Nephron (organoid): ENCODE results near the gene AFF2.

Experiments
- H3K27ac Mint-ChIP-seq, 3 experiments: 2 replicates each; pipeline ENCODE4 v1.8.0; 2020; ENCODE audit warnings: mixed read lengths in 3 of 3, mild to moderate bottlenecking in 2 of 3, moderate library complexity in 1 of 3
- H3K27me3 Mint-ChIP-seq: 2 replicates; pipeline ENCODE4 v1.8.0; 2021; ENCODE audit warnings: low read depth, mild to moderate bottlenecking, moderate library complexity, mixed read lengths
- H3K36me3 Mint-ChIP-seq: 2 replicates; pipeline ENCODE4 v1.8.0; 2020; ENCODE audit warnings: low read depth, mixed read lengths
- H3K4me1 Mint-ChIP-seq: 2 replicates; pipeline ENCODE4 v1.8.0; 2020; ENCODE audit warnings: mixed read lengths
- H3K4me3 Mint-ChIP-seq, 3 experiments: 2 replicates each; pipeline ENCODE4 v1.8.0; 2020; ENCODE audit warnings: mild to moderate bottlenecking in 3 of 3, mixed read lengths in 3 of 3, moderate library complexity in 2 of 3
- H3K9me3 Mint-ChIP-seq: 2 replicates; pipeline ENCODE4 v1.8.0; 2020; ENCODE audit warnings: mixed read lengths
- TF ChIP-seq, protein P1 (sequence below), 3 experiments: fragments of 200-600 bp; sonication (generic); IDR thresholded peaks; one replicate each; pipeline ENCODE4 v1.5.0; 2021; ENCODE audit warnings: antibody characterized with exemption in 3 of 3; ENCODE audit not compliant: unreplicated experiment in 3 of 3

AFF2 gene

DNA sequence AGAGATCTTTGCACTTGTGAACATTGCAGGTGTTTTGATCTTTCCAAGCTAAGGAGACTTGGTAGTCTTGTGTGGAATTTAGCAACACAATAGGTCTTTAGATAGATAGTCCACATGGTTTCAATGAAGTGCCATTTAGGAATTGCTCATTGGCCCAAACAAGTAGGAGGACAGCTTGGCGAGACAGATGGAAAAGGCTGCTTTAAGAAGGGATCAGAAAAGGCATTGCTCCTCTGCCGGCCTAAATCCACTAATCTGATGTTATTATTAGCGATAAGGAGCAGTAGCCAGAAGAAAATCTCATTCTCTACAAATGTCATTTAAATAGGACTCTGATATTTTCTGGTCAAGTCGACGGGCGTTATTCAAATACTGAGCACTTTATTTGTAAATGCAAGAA is 99.7 kb downstream of the AFF2 start:
- H3K4me3 Mint-ChIP-seq = no peak overlapping the region
- peaks cover under 1% of the 10 kb centered on the region for H3K9me3 Mint-ChIP-seq
- no peaks in the 10 kb centered on the region for H3K27me3 Mint-ChIP-seq
- no peak overlapping the region for H3K27ac Mint-ChIP-seq
- no peaks in the 10 kb centered on the region for H3K36me3 Mint-ChIP-seq
- H3K4me1 Mint-ChIP-seq = no peaks in the 10 kb centered on the region
- TF ChIP-seq, protein P1, sequence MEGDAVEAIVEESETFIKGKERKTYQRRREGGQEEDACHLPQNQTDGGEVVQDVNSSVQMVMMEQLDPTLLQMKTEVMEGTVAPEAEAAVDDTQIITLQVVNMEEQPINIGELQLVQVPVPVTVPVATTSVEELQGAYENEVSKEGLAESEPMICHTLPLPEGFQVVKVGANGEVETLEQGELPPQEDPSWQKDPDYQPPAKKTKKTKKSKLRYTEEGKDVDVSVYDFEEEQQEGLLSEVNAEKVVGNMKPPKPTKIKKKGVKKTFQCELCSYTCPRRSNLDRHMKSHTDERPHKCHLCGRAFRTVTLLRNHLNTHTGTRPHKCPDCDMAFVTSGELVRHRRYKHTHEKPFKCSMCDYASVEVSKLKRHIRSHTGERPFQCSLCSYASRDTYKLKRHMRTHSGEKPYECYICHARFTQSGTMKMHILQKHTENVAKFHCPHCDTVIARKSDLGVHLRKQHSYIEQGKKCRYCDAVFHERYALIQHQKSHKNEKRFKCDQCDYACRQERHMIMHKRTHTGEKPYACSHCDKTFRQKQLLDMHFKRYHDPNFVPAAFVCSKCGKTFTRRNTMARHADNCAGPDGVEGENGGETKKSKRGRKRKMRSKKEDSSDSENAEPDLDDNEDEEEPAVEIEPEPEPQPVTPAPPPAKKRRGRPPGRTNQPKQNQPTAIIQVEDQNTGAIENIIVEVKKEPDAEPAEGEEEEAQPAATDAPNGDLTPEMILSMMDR (IDR thresholded peaks at IDR 0.05; ENCODE audit: unreplicated experiment in 3 of 3) = no peak

DNA sequence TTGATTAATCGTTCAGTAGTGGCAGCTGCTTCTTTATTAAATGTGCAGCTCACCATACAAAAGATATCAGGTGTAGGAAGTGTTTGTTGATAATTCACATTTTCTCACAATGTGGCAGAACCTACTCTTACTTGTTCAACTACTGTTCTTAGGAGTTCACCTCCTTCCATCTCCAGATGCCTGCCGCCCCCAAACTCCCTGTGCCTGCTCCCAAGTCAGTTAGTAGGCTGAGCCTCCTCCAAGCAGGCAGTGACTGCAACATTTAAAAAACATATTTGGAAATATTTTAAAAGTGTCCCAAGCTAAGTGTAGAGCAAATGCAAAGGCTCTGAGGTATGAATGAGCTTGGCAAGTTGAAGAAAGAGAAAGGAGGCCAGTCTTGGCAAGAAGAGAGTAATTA is 100.2 kb downstream of the AFF2 start:
- H3K27ac Mint-ChIP-seq = no peak overlapping the region
- H3K4me3 Mint-ChIP-seq = no peak overlapping the region
- no peaks in the 10 kb centered on the region for H3K27me3 Mint-ChIP-seq
- no peaks in the 10 kb centered on the region for H3K36me3 Mint-ChIP-seq
- TF ChIP-seq, protein P1 (IDR thresholded peaks at IDR 0.05; ENCODE audit: unreplicated experiment in 3 of 3) = no peak
- no peaks in the 10 kb centered on the region for H3K9me3 Mint-ChIP-seq
- H3K4me1 Mint-ChIP-seq = no peaks in the 10 kb centered on the region

DNA sequence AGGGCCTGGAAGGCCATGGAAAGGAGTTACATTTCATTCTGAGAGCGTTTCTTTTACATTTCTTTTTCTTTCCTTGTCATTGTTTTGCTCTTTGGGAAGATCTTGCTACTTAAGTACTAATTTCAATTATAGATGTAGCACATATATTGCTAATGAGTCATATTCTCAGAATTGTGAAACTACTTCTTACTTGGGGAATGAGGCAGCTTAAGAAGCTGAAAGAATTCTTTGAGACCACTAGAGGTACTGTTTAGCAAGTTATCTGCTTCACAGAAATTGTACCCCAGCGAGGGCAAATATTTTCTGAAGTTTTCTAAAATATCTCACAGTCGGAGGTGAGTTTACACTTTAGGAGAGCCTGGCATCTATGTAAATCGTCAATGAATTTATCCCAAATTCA is 100.6 kb downstream of the AFF2 start:
- H3K27ac Mint-ChIP-seq = no peak overlapping the region
- H3K36me3 Mint-ChIP-seq = no peaks in the 10 kb centered on the region
- TF ChIP-seq, protein P1 (IDR thresholded peaks at IDR 0.05; ENCODE audit: unreplicated experiment in 3 of 3) = no peak
- no peaks in the 10 kb centered on the region for H3K27me3 Mint-ChIP-seq
- H3K9me3 Mint-ChIP-seq = no peaks in the 10 kb centered on the region
- no peak overlapping the region for H3K4me3 Mint-ChIP-seq
- no peaks in the 10 kb centered on the region for H3K4me1 Mint-ChIP-seq

DNA sequence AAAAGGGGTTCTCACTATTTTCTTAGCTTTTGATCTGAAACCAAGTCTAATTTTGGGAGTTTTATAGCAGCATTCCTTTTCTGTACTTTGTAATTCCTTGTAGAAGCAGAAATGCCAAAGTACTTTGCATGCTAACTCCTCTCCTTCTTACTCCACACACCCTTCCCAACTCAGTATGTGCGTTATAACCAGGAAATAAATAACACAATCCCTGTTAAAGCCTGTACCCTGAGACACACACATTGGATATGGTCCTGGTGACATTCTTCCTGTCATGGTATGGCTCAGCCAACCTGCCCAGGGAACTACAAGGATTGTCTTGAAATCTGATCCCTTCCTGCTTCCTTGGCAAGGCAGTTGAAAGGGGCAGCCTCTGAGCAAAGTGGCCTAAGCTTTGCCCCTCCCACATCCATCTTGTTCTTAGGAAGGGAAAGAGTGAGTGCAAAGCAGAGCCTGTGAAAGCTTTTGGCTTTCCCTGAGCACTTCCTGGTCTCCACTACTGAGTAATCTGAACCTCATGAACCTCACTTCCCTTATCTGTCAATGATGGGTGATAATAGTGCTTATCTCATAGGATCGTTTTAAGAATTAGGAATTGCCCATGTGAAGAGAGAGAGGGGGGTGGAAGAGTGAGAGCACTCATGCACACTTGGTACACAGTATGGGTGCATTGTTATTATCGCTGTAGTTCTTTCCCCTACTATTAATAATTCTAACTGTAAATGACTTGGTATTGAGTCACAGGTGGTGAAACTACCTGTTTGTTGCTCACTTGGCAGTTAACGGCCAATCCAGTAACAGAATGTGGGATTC is 109.3 kb downstream of the AFF2 start:
- H3K9me3 Mint-ChIP-seq = peaks cover 7% of the 10 kb centered on the region

DNA sequence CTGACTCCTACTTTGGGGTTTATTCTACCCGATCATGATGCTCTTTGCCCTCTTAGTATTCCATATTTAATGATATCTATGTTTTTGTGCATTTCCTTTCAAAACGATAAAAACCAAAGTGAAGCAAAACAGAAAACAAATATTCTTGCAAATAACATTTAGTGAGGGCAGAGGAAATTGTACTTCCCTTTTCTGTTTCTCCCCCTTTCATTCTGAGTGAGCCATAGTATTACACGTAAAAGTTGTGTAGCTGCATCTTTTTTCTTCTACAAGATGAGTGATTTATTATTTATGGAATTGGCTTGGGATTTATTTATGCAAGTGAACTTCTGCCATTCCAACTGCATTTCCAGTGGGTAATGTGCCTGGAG is 109.9 kb downstream of the AFF2 start:
- no peaks in the 10 kb centered on the region for H3K4me1 Mint-ChIP-seq
- H3K27me3 Mint-ChIP-seq = no peaks in the 10 kb centered on the region
- TF ChIP-seq, protein P1 (IDR thresholded peaks at IDR 0.05; ENCODE audit: unreplicated experiment in 3 of 3) = no peak
- H3K4me3 Mint-ChIP-seq = no peak overlapping the region
- no peak overlapping the region for H3K27ac Mint-ChIP-seq
- H3K9me3 Mint-ChIP-seq = peaks cover 7% of the 10 kb centered on the region
- H3K36me3 Mint-ChIP-seq = peaks cover 3% of the 10 kb centered on the region

More for the DNA sequence above, 109.3 kb downstream of the AFF2 start:
- Mint-ChIP-seq H3K27me3 (no peaks in the 10 kb centered on the region), H3K4me3 (no peak overlapping the region), H3K36me3 (peaks cover 3% of the 10 kb centered on the region), H3K4me1 (no peaks in the 10 kb centered on the region), H3K27ac (no peak overlapping the region)
- TF ChIP-seq, protein P1 (IDR thresholded peaks at IDR 0.05; ENCODE audit: unreplicated experiment in 3 of 3) = no peak

DNA sequence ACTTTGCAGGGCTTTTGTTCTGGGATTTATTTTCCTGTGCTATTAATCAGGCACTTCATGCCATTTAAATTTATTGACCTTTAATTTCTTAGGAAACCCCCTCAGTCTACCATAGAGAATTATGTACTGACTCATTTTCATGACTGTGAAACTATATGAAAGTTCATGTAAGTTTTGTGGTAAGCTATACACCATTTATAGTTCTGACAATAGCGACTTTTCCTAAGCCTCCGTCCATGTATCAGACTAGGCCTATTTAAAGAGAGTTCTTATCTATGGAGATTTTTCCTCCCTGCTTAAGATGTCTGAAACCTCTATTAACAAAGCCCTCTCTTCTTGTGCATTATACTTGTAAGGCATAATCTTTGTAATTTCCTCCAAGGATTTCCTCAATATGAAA is 111.6 kb downstream of the AFF2 start:
- peaks cover 7% of the 10 kb centered on the region for H3K9me3 Mint-ChIP-seq
- no peaks in the 10 kb centered on the region for H3K27me3 Mint-ChIP-seq
- no peak overlapping the region for H3K27ac Mint-ChIP-seq
- H3K36me3 Mint-ChIP-seq = peaks cover 3% of the 10 kb centered on the region
- TF ChIP-seq, protein P1 (IDR thresholded peaks at IDR 0.05; ENCODE audit: unreplicated experiment in 3 of 3) = no peak
- H3K4me3 Mint-ChIP-seq = no peak overlapping the region
- no peaks in the 10 kb centered on the region for H3K4me1 Mint-ChIP-seq
